Suprapubic skin (tissue), 3 donors: ENCODE measurements around the gene AKAP8.

ENCODE experiments used
- CTCF ChIP-seq, 2 donors: fragments of 200-600 bp in 1 of 2; fragments of 450-650 bp in 1 of 2; sonication (generic) in 1 of 2; IDR thresholded peaks; one replicate each; pipeline ENCODE4 v1.5.1; 2016 to 2019; ENCODE audit warnings: antibody characterized with exemption in 2 of 2, mild to moderate bottlenecking in 1 of 2, moderate library complexity in 1 of 2
- EP300 ChIP-seq: sonication (generic); formaldehyde crosslinking; IDR thresholded peaks from one replicate; pipeline ENCODE4 v1.6.1; 2017; ENCODE audit warnings: antibody characterized with exemption
- POLR2A ChIP-seq, 2 donors: fragments of 450-650 bp; IDR thresholded peaks; one replicate each; pipeline ENCODE4 v1.6.1; 2017; ENCODE audit warnings: antibody characterized with exemption in 2 of 2, mild to moderate bottlenecking in 2 of 2, moderate library complexity in 2 of 2

GRCh38 chr19:15425321-15425950 is 45.8 kb upstream of the AKAP8 start:
- TF ChIP-seq CTCF (IDR thresholded peaks at IDR 0.05) = no peak
- TF ChIP-seq POLR2A (IDR thresholded peaks at IDR 0.05) = no peak
- TF ChIP-seq EP300 = no peak
